NCI-H446 (cell line): ENCODE results near the gene AGFG1.
"Not testable (repeated sequence)": the region's sequence is repeated elsewhere in the genome, so short reads cannot be mapped to it uniquely, and the experiment has no call there.

Experiments used
- DNase-seq, 2 experiments: peaks; one replicate each; lab custom pipeline; 2025; lab: John Stamatoyannopoulos, UW

AGFG1 gene

DNA sequence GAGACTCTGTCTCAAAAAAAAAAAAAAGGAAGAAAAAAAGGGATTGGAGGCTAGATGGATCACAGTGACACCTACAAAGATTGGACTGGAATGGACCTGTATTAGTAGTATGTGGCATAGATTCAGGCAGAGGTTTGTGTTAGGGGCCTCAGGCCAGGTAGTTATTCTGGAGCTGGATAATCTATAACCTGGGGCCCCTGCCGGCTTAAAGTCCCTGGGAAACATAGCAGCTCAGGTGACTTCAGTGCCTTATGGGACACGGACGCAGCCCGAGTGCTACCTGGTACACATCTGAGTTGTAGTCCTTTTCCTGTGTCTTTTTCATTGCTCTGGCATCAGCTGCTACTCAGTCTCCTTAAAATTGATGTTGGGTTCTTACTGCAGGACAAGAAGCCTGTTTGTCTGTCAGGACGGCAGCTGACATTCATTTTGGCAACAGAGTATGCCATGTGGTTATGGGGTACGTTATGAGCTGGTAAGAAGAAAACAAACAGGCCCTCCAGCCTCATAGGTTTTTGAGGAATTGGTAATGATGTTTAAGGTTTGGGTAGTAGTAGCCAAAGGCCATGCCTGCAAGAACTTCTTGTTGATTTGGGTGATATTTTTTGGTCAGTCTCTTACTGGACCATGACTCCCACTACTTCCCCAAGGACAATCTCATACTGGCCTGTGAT lies 27.8 kb downstream of the AGFG1 start:
- DNase-seq: no peak

DNA sequence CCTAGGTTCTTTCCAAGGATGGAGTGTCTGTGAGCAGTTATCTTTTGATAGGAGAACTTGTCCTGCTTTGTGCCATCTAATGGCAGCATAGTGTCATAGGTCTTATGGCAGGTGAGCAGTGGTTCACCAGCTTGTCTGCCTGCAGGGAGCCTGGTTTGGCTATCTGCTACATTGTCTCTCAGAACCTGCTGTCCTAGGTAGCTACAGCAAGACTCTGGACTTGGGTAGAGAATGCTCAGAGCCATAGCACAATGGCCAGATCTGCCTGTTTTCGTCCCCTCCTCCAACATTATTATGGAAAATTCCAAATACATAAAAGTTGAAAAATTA lies 28.3 kb downstream of the AGFG1 start:
- DNase-seq: no peak

DNA sequence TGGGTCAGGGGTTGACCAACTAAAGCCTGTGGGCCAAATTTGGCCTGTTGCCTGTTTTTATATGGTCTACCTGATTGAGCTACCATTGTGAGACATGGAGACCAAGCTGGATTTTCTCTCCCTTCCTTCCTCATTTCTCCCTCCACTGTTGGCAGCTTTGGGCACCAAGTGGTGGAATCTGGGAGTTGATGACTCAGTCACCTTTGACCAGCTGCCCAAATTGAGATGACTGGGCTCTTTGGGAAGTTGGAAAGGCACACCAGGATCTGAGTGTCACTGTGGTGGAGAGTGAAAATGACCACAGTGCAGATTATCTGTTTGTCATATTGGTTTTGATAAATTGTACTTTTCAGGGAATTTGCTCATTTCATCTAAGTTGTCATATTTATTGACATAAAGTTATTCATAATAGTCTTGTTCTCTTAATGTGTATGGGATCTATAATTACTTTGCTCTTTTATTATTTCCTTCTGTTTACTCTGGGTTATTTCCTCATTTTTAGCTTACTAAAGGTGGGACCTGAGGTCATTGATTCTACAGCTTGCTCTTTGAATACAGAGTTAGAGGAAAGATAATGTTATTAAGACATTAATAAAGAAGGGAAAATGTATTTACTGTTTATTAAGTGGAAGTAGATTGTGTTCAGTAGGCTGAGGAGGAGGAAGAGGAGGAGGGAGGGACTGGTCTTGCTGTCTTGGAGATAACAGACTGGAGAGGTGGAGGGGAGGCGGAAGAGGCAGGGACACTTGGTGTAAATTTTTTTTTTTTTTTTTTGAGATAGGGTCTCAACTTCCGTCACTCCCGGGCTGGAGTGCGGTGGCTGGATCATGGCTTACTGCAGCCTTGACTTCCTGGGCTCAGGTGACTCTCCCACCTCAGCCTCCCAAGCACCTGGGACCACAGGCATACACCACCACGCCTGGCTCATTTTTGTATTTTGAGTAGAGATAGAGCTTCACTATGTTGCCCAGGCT lies 31.8 kb downstream of the AGFG1 start:
- DNase-seq: peak in 1 of 2 experiments; percentile 3

DNA sequence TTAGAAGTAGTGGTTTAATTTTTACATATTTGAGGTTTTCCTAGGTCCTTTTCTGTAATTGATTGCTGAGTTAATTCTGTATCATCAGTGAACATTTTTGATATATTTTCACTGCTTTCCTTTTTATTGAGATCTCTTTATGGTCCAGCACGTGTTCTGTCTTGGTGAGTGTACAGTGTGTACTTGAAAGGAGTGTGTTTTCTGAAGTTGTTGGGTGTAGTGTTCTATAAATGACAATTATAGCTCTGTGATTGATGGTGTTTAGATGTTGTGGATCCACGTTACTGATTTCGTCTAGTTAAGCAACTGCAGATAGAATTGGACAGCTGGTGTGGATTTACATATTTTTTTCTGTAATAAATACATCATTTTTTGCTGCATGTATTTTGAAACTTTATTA lies 32.7 kb downstream of the AGFG1 start:
- DNase-seq: no peak

DNA sequence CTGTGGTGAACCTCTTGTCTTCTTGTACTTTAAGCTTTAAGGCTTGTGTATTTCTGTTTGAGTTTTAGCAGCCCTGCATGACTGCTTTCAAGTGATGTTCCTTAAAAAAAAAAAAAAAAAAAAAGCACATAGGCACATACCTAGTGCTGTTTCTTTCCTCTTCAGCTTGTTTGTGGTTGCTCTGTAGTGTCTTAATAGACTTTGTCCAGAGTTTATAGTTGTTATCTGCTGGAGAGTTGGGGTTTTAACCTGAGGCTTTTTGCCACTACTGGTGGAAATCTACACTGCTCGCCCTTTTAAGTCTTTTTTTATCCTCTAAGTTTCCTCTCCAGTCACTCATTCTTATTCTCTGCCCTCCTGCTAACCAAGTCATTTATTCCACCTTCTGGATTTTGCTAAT lies 34.5 kb downstream of the AGFG1 start:
- no peak for DNase-seq

DNA sequence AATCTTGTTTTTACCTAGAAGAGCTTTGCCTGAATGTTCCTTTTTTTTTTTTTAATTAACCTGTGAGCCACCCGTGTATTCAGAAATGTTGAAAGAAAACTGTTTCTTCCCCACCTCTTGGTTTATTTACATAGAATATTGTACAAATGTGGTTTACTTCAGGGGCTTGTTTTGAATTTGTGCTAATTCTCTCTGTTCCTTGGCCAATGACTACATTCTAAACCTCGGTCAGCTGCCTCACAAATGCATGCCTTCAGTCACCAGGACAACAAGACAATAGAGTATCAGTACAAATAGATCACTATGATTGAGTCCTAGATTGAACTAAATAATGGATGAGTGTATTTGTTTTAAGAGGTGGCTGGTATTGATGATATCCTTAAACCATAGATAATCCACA lies 36.0 kb downstream of the AGFG1 start:
- DNase-seq: no peak

DNA sequence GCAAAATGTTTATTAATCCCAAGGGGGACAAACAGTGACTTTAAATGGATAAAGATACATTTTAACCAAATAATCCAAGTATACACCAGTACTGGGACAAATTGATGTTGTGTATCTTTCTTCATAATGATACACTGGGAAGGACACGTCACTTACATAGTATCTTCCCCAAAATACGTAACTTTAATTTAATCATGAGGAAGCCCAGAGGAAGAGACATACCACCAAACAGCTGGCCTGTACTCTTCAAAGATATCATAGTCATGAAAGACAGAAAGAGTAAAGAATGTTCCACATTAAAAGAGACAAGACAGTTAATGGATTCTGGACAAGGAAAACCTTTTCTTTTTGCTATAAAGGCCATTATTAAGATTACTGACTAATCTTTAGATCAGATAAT lies 37.1 kb downstream of the AGFG1 start:
- no peak for DNase-seq

DNA sequence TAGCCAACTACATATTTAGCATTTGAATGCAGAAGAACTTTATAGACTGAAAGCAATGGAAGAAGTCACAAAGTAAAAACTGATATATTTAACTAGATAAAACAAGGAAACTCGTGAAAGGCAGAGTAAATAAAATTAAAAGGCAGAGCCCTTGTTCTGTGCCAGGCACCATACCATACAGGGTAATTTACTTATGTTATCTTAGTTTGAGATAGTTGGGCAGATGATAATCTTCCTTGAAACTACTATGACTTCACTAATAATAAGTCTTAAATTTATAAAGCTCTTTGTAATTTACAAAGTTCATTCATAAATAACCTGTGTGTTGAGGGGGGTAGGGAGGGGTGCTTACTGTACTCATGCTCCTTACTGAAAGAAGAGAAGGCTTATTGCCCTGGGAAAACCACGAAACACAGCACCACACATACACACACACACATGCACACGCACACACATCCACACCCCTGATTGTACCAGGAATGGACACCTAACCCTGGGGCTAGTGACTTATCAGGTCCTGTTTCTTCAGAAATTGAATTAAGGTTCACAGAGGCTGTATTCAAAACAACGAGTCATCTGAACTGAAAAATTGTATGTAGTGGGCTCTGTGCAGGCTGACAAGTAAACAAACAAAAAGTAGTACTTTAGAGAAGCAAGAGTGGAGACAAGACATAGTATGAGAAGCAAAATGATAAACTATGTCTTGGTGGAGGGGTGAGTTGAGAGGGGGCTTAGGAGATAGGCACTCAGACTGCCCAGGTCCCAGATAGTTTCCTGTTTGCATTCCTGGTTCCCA lies 38.1 kb downstream of the AGFG1 start:
- no peak for DNase-seq

DNA sequence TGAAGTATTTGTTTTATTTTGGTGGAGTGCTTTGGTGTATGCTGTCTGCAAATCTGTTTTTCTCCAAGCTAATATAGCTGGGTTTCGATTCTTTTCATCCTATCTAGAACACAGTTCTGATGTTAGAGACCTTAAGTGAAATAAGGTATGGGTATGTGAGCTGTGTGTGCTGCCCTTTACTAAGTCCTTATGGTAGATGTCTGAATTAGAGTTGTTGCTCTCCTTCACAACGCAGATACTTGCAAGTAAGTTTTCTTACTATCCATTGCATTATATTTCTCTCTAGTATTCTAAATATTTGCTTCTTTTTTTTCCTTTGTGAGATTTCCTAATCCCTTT lies 38.6 kb downstream of the AGFG1 start:
- DNase-seq: no peak

DNA sequence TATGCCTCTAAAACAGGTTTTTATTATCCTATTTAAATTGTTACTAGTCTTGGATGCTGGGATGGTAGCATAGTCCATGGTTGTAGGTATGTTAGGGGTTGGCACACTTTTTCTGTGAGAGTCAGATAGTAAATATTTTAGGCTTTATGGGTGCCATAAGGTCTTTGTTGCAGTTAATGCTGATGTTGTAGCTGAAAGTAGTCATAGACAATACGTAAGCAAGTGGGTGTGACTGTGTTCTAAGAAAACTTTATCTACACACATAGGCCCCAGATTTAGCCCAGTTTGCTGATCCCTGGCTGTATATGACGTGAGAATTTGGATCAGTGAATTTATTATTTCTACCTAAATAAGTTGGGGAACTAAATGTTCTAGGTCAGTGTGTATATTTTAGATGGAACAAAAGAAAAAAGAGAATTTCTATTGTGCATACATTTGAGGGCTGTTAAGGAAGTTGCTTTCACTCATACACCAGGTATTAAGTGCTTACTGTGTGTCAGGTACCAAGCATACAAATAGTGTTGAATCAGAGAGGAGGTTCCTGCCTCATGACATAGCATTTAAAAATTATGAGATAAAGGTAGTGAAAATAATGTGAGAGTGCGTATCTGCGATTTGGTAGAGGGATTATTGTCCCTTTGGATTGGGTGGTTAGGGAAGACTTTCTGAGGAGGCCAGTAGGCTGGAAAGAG lies 39.4 kb downstream of the AGFG1 start:
- no peak for DNase-seq

DNA sequence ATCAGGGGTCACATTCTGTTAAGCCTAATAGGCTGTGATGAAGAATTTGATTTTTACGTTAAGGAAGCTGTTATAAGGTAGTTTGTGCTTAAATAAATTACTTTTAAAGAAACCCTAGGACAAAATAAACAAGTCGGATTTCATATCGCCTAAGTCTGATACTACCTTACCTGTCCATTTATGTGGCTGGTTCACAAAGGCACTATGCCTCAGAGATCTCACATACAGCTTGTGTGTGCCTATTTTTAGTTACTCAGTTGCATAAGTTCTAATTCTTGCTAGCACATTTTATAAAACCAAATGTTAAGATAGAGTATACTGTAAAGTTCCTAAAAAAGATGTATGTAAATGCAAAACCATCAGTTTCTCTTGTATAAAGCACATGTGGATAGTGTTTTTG lies 40.0 kb downstream of the AGFG1 start:
- DNase-seq: no peak

DNA sequence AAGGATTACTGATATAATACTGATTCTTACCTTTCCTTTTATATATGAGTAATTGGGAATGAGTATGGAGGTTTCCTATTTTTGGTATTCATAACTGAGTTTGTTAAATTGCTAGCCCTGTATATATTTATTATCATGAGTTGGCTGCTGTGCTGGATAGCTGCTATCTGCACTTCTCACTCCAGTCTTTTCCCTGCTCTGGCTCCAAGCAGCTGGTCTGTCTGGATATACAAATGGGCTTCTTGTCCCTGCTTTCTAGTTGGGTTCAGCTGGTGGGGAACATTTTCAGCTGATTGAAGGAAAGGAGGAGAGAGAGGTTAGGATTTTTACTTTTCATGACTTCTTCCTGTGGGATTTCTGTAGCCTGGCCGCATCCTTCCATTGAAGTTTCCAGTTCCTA lies 41.2 kb downstream of the AGFG1 start:
- DNase-seq: no peak

DNA sequence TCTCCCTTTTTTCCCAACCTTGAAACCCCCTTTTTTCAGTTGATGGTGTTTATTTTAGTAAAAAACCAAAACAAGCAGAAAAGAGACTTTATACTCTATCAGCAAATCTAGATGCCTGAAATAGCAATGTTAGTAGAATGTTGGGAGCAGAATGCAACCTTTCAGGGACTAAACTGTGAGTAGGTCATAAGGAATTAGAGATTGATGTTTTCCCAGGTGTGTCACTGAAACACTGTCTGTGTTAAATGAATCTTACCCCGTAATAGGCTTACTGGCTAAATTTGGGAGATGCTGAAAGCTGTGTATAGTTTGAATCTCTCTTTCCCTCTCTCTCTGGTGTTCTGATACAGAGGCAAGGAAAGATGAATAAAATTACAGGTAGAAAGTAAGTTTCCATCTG lies 43.8 kb downstream of the AGFG1 start:
- DNase-seq: no peak

DNA sequence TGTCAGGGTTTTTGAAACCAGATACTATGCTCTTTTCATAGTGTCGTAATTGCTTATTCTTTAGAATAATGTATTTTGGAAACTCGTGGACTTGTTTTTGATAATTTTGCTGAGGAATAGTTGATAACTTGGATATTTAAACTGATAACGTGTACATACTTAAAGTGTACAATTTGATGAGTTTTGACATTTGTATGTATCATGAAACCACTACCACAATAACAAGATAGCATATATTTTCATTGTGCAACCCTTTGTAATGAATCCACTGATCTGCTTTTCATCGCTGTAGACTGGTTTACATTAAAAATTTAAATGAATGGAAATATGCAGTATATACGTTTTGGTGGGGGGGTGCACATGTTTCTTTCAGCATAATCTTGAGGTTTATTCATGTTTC lies 45.8 kb downstream of the AGFG1 start:
- no peak for DNase-seq

DNA sequence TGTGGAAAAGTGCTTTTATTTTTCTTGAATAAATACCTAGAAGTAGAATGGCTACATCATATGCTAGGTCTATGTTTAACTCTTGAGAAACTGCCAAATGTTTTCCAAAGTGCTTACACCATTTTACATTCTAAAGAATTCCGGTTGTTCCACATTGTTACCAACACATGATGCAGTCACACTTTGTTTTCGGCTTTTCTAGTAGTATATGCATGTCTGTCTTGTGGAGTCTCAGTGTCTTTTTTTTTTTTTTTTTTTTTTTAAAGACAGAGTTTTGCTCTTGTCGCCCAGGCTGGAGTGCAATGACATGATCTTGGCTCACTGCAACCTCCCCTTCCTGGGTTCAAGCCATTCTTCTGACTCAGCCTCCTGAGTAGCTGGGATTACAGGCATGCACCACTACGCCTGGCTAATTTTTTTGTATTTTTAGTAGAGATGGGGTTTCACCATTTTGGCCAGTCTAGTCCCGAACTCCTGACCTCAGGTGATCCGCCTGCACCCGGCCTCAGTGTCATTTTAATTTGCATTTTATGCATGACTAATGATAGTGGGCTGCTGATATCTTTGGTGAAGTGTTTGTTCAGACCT lies 46.4 kb downstream of the AGFG1 start:
- DNase-seq: not testable (repeated sequence)

DNA sequence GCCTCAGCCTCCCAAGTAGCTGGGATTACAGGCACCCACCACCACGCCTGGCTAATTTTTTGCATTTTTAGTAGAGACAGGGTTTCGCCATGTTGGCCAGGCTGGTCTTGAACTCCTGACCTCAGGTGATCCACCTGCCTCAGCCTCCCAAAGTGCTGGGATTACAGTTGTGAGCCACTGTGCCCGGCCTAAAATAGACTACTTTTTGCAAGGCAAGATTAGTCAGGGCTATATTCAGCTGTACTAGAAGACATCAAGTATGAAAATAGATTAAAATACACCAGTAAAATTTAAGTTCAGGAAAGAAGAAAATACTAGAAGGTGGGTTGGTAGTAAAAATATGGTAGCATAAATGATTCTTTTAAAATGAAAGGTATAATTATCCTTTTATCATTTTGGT lies 49.2 kb downstream of the AGFG1 start:
- not testable (repeated sequence) for DNase-seq

DNA sequence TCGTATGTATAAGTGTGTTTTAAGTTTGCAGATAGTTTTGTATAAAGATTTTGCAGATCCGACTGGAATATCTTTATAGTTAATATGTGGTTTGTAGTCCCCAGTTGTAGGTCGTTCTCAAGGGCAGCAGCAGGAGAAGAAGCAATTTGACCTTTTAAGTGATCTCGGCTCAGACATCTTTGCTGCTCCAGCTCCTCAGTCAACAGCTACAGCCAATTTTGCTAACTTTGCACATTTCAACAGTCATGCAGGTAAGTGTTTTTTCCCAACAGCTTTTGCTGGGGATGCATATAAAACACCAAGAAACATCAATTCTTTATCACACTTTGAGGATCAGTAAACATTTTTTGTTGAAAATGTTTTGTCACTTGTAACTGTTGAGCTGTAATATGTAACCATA lies 52.7 kb downstream of the AGFG1 start:
- no peak for DNase-seq

DNA sequence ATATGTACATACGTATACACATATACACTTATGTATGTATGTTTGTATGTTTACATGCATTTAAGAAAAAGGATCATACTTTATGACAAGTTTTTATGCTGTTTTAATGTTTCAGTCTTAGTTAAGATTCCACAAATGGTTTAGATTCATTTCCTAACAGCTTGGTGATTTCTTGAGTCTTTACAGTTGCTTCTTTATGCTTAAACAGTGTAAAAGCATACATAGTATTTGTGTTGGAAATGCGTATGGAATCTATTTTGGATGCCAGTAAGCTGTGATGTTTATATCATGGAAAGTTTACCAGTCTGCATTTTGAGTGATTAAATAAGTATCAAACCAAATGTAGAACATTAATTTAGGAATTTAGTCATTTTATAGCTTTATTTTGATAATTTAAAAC lies 55.4 kb downstream of the AGFG1 start:
- DNase-seq: no peak

DNA sequence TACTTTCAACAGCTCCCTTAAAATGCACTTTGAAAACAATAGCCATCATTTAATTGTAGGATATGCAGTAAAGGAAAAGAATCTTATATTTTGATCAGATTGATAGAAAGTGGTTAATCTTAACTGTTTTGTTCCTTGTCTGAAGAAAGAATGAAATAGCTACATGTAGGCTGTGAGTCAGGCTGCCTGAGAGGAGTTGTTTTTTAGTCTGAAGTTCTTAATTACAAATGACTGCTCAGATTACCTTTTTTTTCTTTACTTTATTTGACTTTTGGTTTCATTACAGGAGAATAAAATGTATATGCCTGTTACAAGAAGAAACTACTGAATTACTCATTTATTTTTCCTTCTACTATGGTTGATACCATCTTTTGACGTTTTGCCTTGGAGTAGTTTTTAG lies 56.8 kb downstream of the AGFG1 start:
- DNase-seq: no peak

DNA sequence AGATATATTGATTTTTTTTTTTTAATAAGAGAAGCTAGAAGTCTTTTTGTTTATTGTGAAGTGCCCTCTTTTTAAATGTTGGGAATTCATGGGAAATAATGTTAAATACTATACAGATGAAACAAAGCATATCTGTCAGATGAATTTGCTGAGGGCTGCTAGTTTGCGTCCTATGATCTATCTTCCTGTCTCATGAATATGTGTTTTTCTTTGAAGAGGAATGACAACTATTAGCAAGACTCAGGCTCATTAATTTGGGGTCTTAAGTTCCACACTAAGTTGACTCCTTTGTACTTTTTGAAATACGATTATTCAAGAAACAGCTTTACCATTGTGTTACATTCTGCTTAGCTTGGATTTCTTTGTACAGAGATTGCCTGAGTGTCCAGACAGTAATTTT lies 57.9 kb downstream of the AGFG1 start:
- DNase-seq: no peak

DNA sequence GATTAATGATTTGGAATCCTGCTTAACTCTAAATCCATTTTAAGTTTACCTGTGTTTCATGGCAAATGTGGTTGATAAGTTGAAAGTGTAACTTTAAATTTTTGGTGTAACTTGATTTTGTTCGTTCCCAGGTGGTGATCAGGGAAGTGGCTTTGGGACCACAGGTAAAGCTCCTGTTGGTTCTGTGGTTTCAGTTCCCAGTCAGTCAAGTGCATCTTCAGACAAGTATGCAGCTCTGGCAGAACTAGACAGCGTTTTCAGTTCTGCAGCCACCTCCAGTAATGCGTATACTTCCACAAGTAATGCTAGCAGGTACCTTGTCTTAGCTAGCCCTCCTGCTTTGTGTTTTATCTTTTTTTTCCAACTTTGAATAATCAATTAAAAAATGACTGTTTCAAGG lies 62.8 kb downstream of the AGFG1 start:
- no peak for DNase-seq

DNA sequence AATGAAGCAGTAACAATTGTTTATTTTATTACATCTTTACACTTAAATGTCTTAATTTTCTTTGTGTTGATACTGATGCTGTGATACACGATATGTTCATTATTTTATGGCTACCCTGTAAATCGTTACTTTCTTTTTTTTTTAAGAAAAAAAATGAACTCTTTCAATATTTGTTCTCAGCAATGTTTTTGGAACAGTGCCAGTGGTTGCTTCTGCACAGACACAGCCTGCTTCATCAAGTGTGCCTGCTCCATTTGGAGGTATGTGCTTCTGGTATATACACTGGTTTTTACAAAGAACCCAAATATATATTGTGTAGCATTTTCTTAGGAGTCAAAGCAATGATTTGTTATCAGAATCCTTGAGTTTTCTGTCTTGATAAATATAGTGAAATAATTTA lies 64.5 kb downstream of the AGFG1 start:
- DNase-seq: peak; percentile 4 to 56
